GM12864 (cell line): Measurements from ENCODE around the gene TBXA2R.

Experiments
- DNase-seq: peaks from one replicate; pipeline ENCODE4 v3.0.0-alpha.2; 2011; ENCODE audit warnings: low read depth
- H3K4me3 ChIP-seq: 2 replicates; pipeline ENCODE4 v1.5.1; 2011; ENCODE audit warnings: mild to moderate bottlenecking, low read depth, low read length, control low read depth
- TF ChIP-seq, protein P1 (sequence below): IDR thresholded peaks from 2 replicates; pipeline ENCODE4 v1.5.1; 2011; ENCODE audit warnings: low read depth, mild to moderate bottlenecking, moderate library complexity, low read length, control low read depth, inconsistent platforms; ENCODE audit errors: missing control alignments

Gene TBXA2R

DNA sequence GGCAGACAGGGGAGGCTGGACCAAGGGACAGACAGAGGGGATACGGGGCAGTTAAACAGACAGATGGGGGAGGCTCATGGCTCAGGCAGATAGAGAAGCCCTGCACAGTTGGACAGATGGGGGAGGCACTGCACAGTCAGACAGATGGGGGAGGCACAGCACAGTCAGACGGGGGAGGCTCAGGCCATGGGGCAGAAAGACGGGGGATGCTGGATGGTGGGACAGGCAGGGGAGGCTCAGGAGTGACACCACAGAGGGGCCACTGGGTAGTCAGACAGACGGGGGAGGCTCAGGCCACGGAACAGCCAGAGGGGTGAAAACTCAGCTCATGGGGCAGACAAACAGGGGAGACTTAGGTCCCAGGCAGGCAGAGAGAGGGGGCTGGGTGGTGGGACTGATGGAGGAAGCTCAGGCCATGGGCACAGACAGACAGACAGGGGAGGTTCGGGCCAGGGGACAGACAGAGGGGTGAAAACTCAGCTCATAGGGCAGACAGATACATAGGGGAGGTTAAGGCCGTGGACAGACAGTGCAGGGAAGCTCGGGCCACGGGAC, 50.2 kb downstream of the TBXA2R start:
- TF ChIP-seq, protein P1, sequence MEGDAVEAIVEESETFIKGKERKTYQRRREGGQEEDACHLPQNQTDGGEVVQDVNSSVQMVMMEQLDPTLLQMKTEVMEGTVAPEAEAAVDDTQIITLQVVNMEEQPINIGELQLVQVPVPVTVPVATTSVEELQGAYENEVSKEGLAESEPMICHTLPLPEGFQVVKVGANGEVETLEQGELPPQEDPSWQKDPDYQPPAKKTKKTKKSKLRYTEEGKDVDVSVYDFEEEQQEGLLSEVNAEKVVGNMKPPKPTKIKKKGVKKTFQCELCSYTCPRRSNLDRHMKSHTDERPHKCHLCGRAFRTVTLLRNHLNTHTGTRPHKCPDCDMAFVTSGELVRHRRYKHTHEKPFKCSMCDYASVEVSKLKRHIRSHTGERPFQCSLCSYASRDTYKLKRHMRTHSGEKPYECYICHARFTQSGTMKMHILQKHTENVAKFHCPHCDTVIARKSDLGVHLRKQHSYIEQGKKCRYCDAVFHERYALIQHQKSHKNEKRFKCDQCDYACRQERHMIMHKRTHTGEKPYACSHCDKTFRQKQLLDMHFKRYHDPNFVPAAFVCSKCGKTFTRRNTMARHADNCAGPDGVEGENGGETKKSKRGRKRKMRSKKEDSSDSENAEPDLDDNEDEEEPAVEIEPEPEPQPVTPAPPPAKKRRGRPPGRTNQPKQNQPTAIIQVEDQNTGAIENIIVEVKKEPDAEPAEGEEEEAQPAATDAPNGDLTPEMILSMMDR, result no peak
- peak overlapping the region; percentile 97 for H3K4me3 ChIP-seq
- no peak for DNase-seq

DNA sequence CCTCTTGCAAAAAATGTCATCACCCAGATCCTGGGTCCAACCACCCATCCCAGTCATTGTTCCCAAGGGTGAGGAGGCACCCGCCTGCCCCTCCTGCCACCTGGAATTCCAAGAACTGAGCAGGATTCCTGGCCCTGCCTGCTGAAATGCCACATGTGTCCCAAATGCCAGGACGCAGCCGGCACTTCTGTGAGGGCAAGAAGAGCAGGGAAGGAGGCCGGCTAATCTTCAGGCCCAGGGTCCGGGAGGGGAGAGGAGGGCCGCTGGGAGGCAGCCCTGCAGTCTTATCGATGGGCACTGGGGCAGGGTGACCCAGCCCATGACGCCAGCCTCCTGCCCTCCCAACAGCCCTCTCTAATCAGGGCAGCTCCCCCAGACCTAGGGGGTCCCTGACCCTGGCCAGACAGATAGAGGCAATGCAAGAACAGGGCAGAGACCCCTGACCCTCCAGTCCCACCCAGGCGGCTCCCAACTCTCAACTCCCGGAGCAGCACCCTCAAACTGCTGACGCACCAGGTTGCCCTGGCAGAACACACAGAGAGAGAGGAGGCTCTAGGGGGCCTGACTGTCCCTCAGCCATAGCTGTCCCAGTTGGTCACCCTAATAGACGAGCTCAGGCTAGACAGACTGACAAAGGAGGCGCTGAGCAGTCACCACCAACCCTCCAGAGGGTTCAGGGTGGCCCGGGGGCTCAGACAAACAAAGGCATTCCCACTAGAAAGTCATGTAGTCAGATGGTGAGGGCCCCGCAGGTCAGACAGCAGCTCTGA, 50.8 kb downstream of the TBXA2R start:
- TF ChIP-seq, protein P1, result no peak
- peak overlapping the region; percentile 97 for H3K4me3 ChIP-seq
- no peak for DNase-seq

DNA sequence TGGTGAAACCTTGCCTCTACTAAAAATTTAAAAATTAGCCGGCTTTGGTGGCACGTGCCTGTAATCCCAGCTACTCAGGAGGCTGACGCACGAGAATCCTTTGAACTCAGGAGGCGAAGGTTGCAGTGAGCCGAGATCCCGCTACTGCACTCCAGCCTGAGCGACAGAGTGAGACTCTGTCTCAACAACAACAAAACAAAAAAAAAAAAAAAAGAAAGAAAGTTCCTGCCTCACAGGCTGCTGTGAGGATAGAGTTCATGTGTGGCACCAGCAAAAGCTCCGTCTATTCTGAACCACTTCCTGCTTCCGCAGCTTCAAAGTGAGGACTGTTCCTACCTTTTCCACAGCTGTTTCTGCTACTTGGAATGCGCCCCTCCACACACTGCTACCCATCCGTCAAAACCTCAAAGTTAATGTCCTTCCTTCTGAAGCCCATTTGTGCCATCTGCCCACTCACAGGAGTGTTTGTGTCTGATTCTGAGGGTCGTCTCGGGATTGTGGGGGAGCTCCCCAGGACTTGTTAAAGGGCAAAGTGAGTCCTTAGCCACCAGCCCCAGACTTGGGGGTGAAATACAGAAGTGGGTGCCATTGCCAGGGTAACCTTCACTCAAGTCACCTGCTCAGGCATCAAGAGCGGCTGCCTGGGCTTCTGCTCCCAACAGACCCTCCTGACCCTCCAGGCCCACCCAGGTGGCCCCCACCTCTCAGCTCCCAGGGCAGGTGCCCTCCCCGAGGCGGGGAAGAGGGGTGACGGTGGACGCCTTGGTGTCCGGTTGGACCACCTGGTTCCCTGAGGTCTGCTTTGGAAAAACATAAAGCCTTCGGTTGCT, 52.2 kb downstream of the TBXA2R start:
- TF ChIP-seq, protein P1, result no peak
- DNase-seq, result no peak
- H3K4me3 ChIP-seq, result no peak overlapping the region

DNA sequence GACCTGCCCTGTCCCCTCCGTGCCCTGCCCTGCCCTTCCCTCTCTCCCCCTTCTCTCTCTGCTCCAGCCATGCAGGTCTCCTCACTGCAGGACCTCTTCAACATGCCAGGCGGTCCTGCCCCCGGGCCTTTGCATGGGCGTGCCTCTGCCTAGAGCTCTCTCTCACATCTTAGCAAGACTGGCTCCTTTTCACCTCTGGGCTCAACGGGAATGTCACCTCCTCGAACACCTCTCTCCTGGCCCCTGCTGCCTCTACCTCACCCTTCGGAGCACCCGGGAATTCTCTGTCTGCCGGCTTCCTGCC, 54.9 kb downstream of the TBXA2R start:
- no peak overlapping the region for H3K4me3 ChIP-seq
- TF ChIP-seq, protein P1, result no peak
- no peak for DNase-seq

DNA sequence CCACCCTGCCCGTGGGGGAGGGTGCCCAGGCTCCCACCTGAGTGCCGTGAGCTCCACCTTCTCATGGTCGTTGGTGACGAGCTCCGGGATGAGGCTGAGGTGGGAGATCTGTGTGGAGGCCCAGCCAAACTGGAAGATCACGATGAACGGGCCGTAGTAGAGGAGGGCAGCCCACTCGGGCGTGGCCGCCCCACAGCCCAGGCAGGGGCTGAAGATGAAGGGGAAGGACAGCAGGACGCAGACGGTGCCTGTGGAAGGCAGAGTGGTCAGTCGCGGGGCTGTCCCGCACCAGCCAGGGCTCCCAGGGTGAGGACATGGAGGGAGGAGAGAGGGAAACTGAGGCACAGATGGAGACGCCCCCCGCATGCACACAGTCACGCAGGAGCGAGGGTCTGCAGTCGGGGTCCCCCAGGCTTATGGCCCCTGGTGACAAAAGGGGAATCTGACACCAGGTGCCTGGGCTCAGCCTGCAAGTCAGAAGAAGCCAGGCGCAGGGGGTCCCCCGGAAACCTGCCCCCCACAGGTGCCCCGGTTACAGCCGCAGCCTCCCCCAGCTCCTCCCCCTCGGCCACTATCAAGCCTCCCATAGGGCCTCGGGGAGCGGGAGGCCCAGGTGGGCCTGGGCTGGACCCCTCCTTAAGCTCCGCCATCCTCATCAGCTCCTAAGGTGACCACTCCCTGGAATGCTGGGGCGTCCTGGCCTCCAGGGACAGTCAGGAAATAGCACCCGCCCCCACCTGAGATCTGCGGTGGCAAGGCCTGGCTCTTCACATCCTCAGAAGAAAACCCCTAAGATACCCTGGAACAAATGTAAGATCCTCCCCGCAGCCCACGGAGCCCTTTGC, 55.5 kb downstream of the TBXA2R start:
- TF ChIP-seq, protein P1, result no peak
- H3K4me3 ChIP-seq, result no peak overlapping the region
- no peak for DNase-seq

DNA sequence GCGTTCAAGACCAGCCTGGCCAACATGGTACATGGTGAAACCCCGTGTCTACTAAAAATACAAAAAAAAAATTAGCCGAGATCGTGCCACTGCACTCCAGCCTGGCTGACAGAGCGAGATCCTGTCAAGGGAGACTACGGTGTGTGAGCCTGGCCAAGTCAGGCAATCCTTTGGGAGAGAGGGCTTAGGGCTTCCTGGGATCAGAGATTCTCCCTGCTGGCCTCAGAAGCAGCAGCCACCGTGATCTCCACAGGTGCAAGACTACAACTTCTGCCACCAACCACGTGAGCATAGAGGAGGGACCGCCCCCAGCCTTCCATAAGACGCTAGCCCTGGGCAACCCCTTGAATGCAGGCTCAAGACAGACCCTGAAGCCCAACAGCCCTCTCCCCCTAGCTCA, 56.9 kb downstream of the TBXA2R start:
- no peak overlapping the region for H3K4me3 ChIP-seq
- TF ChIP-seq, protein P1, result no peak
- DNase-seq, result no peak
